ENCODE data around the gene PP2D1.
"Not testable (repeated sequence)": the region's sequence is repeated elsewhere in the genome, so short reads cannot be mapped to it uniquely, and the experiment has no call there.

Gene PP2D1

DNA sequence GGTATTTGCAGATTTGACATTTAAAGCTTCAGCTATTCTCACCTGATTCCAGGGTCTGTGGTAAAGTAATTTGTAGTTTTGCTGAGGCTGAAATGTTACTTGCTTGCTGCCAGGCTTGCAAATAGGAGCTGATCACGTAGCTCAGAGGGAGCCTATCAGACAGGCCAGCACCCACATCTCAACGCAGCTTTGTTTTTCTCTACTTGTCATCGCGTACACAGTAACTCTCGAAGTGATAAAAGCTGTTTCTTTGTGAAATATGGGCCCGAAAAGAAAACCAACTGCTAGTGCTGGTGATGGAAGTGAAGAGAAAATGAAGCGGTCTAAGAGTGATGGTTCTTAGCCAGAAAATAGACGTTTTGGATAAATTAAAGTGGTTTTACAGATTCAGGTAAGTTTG, 41.7 kb downstream of the PP2D1 start:
- DNase-seq (ENCODE audit: low spot score): no peak

DNA sequence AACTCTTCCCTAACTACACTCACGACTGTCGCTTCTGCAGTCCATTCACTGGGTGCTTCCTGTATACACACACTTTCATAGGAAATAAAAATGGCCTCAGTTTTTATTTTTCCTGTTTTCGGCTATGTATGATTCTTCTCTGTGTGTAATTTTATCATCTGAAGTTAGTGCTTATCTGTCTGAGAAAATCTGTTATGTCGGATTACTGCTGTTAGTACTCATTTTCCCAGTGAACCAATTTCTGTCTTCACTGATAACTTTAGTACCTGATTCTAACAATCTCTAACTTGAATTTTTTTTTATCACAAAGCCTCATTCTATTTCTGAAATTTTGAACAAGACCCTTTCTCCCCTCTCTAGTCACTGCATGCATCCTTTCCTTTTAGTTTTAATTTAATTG, 44.3 kb downstream of the PP2D1 start:
- no peak for DNase-seq (ENCODE audit: low spot score)

DNA sequence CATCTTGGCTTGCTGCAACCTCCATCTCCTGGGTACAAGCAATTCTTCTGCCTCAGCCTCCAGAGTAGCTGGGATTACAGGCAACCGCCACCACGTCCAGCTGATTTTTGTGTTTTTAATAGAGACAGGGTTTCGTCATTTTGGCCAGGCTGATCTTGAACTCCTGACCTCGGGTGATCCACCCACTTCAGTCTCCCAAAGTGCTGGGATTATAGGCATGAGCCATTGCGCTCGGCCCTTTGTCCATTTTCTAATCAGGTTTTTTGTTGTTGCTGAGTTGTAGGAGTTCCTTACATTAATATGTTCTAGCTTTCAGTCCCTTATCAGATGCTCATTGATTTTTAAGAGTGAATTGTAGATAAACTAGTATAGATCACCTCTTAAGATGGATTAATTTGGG, 44.9 kb downstream of the PP2D1 start:
- no peak for DNase-seq (ENCODE audit: low spot score)

DNA sequence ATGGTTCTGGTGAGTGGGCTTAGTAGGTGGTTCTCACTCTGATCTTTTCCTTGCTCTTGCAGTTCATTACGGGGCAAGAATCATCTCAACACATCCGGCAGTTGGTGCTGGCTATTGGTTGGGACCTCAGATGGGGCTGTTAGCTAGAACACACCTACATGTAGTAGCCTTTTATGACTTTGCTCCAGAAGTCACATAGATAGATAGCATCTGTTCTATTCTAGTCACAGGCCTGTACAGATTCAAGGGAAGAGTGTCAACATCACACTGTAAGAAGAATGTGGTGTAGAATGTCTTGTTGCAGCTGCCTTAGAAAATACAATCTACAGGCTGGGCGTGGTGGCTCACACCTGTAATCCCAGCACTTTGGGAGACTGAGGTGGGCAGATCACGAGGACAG, 50.1 kb downstream of the PP2D1 start:
- DNase-seq (ENCODE audit: low spot score): no peak

DNA sequence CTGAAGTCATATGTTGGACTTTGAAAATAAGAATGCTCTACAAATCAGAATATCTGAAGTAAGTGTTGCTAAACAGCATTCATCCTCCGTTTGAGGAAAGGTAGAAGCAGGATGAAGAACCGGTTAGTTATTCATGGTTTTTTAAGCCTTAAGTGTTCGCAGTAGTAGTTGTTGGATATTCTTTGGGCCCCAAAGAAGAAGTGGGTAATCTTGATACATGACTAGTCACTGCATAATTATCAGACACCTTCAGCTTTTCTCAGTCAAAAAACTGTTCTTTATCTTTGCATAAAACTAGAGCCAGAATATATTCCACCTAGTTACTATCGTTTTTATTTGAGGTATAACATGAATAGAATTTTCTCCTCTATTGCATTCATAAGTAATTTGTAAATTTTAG, 51.4 kb downstream of the PP2D1 start:
- no peak for DNase-seq (ENCODE audit: low spot score)

DNA sequence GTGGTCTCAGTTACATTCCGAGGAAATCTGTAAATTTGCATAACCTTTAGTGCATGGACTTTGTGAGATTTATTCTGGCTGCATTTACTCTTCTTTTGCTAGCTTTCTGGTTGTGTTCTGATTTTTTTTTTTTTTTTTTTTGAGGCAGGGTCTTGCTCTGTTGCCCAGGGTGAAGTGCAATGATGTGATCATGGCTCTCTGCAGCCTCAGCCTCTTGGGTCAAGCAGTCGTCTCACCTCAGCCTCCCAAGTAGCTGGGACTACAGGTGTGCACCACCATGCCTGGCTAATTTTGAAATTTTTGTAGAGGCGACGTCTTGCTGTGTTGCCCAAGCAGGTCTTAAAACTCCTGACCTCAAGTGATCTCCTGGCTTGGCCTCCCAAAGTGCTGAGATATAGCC, 52.6 kb downstream of the PP2D1 start:
- DNase-seq (ENCODE audit: low spot score): no peak

DNA sequence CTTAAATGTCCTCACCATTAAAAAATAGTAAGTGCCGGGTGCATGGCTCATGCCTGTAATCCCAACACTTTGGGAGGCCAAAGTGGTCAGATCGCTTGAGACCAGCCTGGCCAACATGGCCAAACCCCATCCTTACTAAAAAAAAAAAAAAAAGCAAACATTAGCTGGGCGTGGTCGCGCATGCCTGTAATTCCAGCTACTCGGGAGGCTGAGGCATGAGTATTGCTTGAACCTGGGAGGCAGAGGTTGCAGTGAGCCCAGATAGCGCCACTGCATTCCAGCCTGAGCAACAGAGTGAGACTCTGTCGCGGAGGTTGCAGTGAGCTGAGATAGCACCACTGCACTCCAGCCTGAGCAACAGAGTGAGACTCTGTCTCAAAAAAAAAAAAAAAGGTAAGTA, 54.7 kb downstream of the PP2D1 start:
- not testable (repeated sequence) for DNase-seq (ENCODE audit: low spot score)

DNA sequence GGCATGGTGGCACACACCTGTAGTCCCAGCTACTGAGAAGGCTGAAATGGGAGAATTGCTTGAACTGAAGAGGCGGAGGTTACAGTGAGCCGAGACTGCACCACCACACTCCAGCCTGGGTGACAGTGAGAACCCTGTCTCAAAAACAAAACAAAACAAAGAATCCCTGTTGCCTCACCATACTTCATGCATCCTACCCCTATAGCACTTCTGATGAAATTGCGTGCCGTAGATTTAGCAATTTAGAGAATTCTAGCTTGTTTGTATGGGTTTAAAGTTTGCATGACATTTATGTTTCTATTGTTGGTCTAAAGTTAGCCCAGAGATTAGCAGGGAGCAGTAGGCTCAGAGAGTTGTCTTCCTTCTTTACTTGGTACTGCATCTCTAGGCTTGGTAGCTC, 57.4 kb downstream of the PP2D1 start:
- DNase-seq (ENCODE audit: low spot score): no peak

DNA sequence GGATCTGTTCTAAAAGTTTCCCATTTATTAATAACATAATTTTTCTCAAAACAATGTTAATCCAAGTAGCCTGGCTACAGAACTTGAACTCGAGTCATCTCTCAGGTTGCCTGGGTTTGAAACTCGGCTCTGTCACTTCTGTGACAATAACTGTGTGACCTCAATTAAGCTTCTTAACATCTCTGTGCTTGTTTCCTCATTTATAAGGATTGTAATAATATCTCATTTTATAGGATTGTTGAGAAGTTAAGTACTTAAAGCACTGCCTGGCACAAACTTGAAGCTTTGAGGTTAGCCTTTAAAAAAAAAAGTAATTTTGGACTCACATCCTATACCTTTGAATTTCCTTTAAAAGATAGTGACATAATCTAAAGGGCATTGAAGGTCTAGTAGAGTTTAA, 61.7 kb downstream of the PP2D1 start:
- no peak for DNase-seq (ENCODE audit: low spot score)

DNA sequence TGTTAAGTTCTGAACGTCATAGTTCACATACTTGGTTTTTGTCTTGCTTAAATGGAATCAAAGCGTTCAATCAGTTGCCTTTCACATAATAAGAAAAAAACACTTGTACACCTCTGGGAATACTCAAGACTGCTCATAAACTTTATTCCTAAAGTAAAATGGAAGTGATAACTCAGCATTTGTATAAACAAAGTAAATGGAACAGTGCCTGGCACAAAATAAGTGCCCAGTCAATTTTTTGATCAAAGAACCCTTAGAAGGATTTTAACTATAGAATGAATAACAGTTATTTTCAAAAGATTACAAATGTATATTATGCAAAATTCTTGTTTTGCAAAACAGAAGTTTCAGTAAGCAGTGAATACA, 63.9 kb downstream of the PP2D1 start:
- no peak for DNase-seq (ENCODE audit: low spot score)

DNA sequence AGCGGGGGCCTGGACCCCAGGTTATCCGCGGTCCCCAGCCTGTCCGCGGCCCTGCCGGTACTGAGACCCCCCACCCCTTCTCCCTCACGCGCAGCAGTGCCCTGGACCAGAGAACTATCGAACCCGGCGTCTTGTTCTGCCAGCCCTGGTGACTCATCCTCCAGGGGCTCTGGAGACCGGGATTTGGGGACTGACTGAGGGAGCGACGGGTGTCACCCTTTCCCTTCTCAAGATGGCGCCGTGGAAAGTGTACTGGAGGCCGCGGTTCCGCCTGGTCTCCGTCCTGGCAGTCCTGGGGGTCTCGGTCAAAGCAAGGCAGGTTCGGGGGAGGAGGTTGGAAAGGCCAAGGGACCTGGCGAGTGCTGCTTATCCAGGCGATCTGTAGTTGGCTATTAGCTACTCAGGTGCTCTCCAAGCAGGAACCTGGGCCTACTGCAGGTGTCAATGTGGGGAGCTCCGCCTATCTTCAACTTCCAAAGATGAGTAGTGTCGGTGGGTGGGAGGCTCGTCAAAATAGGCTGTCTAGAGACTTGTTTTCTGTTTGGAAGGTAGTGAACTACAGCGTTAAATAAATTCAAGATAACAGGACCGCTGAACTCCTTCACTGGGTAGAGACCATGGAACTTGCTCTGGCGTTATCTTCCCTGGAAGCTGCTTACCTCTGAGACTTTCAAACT, 64.4 kb downstream of the PP2D1 start:
- peak; percentile 63 for DNase-seq (ENCODE audit: low spot score)

DNA sequence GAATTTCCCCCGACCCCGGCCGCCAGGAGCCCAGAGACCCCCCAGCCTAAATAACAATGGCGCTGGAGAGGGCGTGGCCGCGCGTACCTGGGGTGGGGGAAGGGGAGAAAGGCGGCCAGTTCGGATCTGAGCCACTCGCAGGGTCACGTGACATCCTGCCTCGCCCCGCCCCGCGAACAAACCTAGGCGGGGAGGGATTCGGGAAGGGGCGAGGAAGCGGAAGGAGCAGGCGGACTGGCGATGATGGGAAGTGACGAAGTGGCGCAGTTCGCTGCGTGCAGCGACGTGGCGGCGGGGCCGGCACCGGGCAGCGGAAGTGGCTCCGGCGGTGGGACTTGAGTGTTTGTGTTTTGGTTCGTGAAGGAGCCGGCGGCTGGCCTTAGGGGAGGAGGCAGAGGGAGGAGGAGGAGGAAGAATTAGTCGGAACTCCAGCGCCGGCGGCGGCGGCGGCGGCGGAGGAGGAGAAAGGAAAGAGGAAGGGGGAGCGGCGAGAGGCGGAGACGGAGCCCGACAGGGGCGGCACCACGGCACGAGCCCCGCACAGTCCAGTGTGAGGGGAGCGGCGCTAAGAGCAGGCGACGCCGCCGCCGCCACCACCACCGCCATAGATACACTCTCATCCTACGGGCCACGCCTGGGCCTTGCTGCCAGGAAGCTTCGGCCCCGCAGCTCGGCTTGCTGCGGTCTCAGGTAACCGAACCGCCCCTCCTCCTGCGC, 65.1 kb downstream of the PP2D1 start, which contains the start of gene RAB5A:
Gene RAB5A (plus strand): TSS at position 266 of the 717 bp plus-strand sequence. CDS start 3,802 bp downstream, outside the sequence.
- peak; percentile 97 for DNase-seq (ENCODE audit: low spot score)

DNA sequence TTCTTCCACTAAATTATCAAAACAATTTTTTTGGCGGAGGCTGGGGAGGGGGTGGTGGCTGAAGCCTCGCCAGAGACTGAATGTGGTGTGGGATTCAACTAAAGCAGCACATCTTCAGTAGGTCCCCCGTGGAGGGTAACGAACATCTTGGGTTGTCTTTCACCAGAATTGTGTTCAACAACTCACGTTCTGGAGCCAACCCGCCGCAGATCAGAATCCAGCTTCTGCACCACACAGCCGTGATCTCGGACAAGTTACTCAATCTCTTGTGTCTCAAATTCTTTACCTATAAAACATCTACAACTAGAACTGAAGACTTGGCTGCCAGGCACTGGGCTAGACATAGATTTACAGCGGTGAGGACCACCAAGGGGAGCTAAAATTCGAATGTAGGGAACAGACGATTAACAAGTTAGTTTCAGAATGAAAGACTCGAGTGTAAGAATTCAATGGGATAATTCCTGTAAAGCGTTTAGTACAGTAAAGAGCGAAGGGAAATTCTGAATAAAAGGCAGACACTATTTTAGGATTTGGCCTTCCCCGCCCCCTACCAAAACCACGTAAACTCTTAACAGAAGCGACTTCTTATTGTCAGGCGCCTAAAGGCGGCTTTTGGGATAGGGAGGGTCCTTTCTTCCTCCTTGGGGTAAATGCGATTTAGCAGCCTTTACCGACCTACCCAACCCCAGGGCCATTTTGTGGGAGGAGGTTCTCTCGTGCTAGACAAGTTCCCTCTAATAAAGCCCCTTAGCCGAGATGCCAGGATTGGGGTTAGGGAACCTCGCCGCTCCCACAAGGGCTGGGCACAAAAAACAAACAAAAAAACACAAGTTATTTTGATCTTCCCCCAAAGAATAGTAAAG, 65.9 kb downstream of the PP2D1 start:
- DNase-seq (ENCODE audit: low spot score): peak; percentile 45

DNA sequence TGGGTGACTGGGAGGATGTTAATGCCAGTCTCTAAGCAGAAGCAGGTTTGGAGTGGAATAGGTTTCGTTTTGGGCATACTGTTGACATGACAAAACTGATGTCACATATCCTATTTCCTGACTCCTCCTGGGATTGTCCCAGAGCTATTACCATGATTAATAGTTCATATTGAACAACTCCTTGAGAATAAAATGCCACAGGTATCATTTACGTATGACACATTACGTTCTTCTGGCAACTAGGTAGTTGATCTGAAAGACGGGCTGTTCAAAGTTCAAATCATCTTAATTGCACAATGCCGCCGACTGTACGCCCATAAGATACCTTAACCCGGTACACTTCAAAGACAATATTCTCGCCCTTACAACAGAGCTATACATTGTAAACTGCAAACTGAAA, 66.5 kb downstream of the PP2D1 start:
- no peak for DNase-seq (ENCODE audit: low spot score)

DNA sequence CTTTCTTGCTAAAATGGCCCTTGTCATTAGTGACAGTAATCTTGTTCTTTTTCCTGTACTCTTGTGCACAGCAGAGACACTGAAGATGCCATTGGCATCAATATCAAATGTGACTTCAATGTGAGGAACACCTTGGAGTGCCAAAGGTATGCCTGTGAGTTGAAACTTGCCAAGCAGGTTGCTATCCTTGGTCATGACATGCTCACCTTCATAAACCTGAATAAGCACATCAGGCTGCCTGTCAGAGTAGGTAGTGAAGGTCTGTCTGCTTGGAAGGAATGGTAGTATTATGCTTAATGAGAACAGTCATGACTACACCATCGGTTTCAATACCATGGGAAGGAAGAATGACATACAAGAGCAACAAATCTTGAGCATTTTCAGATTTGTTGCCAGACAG, 71.4 kb downstream of the PP2D1 start:
- DNase-seq (ENCODE audit: low spot score): no peak

DNA sequence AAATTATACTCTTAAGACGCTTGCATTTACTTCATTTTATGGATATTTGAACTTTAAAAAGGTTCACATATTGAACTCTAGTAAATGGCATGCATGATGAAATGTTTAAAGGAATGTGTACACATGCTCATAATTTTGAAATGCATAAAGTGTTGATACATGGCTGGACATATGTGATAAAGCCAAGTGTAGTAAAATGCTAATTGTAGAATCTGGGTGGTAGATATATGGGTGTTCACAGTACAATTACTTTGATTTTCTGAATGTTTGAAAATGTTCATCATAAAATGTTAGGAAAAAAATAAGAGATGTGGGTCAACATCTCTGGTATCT, 73.8 kb downstream of the PP2D1 start:
- DNase-seq (ENCODE audit: low spot score): no peak

DNA sequence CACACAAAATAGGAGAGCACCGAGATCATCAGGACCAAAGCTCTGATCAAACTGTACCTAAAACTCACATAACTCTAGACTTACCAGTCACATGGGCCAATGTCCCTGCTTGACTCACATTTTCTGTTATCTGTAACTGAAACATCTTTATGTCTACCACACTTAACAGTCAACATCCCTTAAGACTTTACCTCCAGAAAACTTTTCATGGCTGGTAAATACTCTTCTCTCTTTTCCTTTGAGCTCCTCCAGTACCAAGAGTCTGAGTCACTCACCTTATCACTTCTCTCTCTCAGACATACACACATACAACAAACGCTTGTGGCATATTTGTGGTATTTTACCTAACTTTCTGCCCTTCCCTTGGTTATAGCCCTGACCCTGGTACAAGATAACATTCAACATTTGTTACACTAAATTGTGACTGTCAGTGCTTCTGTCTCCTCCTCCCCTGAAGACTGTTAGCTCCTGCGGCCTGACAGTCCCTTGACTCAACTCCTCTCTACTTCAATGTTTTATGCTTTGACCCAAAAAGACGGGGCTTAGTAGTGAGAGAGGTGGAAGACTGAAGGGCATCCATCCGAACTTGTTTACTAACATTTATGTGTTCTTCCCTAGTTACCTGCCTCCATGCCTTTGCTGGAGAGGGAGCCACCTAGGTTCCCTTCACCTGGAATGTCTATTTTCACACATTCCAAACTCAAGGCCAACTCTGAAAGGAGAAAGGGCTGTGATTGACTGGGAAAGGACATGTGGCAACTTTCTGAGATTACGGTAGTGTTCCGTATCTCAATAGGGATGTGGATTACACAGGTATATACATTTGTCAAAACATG, 74.4 kb downstream of the PP2D1 start:
- no peak for DNase-seq (ENCODE audit: low spot score)

Measured in GM03348 (cell line).